Fibroblast of mammary gland (primary cell): ENCODE data around the gene ADAMTS5.

Experiments
- DNase-seq: peaks from one replicate; pipeline ENCODE4 v3.0.0-alpha.2; 2010; ENCODE audit warnings: low read depth
- H3K4me3 ChIP-seq: 2 replicates; pipeline ENCODE4 v1.5.1; 2011; ENCODE audit warnings: low read depth, mild to moderate bottlenecking, low read length, moderate library complexity; ENCODE audit not compliant: control insufficient read depth
- TF ChIP-seq, protein P1 (sequence below): conservative IDR thresholded peaks from 2 replicates; pipeline ENCODE4 v1.5.1; 2011; ENCODE audit warnings: low read depth, low read length, inconsistent platforms; ENCODE audit not compliant: control insufficient read depth, insufficient read depth

ADAMTS5 gene

DNA sequence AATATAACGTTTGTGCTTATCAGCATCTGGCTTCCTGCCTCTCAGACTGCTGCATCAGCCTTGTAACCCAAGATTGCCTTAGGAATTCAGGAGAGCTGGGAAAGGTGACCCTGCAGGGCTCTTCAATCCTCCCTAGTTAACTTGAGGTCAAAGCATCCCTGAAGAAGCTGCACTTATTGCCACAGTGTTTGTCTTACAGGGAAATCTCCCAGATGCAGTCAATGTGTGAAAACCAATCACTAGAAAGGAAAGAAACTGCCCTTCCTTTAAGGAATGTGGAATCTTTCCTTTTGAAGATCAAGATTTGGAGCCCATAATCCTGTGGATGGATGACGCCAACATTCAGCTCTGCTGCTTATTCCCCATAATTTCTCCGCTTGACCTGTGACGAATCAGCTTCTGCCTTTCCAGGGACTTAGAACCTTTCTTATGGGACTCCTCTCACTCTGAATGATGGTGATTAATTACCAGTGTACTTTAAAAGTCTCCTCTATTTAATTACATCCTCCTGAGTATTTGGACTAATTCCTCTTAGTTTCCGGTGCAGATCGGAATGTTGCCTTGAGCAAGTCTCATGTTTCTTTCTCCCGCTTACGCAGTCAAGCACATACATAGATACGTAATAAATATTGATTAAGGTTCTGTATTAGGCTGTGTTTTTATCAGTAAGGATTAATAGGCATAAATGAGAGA is 14.4 kb downstream of the ADAMTS5 start:
- TF ChIP-seq, protein P1, sequence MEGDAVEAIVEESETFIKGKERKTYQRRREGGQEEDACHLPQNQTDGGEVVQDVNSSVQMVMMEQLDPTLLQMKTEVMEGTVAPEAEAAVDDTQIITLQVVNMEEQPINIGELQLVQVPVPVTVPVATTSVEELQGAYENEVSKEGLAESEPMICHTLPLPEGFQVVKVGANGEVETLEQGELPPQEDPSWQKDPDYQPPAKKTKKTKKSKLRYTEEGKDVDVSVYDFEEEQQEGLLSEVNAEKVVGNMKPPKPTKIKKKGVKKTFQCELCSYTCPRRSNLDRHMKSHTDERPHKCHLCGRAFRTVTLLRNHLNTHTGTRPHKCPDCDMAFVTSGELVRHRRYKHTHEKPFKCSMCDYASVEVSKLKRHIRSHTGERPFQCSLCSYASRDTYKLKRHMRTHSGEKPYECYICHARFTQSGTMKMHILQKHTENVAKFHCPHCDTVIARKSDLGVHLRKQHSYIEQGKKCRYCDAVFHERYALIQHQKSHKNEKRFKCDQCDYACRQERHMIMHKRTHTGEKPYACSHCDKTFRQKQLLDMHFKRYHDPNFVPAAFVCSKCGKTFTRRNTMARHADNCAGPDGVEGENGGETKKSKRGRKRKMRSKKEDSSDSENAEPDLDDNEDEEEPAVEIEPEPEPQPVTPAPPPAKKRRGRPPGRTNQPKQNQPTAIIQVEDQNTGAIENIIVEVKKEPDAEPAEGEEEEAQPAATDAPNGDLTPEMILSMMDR = no peak
- no peak overlapping the region for H3K4me3 ChIP-seq
- DNase-seq = no peak

DNA sequence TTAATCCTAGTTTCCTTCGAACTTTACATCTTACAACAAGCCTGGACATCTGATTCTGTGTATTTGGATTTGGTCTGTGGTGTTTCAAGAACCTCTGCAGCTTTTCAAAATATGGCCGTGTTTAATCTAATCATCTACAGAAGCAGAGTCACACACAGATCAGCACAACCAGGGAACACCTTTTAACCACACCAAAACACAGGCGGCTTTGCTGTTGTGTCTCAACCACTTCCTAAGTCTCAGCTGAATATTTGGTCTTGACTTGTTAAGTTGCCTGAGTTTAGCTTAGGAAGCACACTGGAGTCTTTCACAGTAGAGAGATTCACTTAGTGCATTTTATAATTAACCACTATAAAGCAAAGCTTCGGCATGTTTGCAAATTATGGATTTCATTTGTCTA is 17.1 kb downstream of the ADAMTS5 start:
- H3K4me3 ChIP-seq = no peak overlapping the region
- no peak for DNase-seq
- TF ChIP-seq, protein P1 = no peak

DNA sequence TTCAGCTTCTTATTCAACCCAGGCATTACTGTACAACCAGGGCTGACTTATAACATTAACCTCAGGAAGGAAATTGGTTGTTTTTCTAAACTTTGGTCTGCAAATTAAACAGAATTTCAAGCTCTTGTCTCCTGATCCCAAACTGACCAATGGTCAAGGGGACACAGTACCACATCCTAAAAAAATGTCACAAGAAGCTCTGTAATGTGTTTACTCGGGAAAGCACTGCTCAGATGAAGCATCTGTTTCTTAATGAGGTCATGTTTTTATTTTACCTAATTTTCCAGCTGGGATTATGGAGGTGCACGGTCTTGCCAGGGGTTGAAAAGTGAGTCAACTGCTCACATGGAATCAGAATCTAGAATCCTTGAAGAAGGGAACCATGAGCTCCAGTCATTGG is 18.7 kb downstream of the ADAMTS5 start:
- peak; percentile 79 for DNase-seq
- no peak overlapping the region for H3K4me3 ChIP-seq
- TF ChIP-seq, protein P1 = no peak

DNA sequence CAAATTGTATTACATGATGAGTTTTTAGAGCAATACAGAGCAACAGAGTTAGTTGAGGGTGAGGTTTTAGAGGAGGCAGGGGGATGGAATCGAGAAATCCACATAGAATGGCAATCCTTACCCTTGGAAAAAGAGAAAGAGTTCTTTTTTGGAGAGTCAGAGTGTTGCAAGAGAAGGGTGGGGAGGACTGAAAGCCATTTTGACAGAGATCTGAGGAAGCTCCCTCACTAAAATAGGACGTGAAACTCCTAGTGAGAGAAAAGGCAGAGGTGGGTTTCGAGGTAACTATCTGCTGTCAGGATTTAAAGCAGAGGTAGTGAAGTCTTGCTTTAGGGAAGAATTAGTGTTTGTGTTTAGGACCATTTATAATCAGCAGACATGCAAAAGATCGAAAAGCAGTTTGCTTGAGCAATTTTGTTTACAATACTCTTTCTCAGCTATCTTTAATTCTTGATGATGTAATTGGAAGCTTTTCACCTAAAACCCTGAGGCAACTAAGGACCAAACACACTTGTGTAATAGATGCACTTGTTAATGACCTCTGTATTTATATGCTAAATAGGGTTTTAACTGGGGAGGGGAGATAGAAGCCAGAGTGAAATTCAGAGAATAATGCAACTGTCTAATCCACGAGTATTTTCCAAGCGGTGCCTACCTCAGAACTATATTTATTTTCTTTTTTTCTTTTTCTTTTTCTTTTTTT is 20.0 kb downstream of the ADAMTS5 start:
- DNase-seq = peak; percentile 8
- no peak overlapping the region for H3K4me3 ChIP-seq
- TF ChIP-seq, protein P1 = no peak

DNA sequence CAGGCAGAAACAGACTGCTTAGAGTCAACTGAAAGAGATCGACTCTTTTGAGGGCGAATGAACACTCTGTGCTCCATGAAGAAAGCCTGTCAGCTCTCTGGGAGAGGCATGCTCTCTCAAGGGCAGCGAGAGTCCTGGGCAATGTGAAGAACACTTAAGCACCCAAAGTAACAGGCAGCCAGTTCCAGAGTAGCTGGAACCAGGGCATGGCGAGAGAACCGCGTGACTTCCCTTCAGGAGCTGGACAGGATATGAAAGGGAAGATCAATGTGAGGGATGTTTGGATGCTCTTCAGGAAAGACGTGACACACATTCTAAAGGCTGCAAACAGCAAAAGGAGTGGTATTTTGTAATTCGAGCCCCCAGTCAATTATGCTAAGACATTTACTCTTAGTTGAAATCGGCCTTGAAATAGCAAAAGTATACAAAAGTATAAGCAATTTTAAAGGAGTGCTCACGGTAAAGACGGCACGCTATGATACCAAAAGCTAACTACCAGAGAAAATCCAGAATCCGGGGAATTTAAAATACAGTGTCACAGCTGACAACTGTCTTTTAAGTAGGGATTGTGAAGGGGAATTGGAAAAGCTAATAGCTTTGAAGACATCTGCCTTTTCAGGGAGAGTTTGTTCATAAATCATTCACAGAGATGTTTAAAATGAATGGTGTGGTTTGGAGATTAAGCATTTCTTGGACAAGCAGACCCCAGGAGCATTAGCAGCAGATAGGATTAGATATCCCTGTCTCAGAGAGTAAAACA is 20.8 kb downstream of the ADAMTS5 start:
- H3K4me3 ChIP-seq = no peak overlapping the region

DNA sequence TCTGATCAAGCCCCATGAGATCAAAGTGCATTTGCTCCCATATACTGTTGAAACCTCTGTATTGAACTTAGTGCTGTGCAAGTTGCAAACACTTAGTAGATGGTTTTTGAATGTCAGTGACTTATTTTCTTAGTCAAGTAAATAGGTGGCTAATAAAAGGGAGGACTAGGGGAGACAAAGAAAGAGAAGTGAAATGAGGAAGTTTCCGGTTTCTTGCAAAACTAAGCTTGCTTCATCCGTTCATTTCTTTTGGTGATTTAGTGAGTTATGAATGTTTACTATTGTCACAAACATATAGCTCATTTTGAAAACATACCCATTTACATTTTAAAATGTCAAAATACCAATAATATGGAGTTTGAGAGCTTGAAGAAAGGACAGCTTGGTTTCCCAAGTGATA is 23.0 kb downstream of the ADAMTS5 start:
- DNase-seq = no peak
- TF ChIP-seq, protein P1 = no peak

More for the DNA sequence above, 20.8 kb downstream of the ADAMTS5 start:
- peak; percentile 65 for DNase-seq
- TF ChIP-seq, protein P1 = no peak

More for the DNA sequence above, 23.0 kb downstream of the ADAMTS5 start:
- no peak overlapping the region for H3K4me3 ChIP-seq
